B cell (primary cell): ENCODE measurements around the gene IQCB1. TPM values are rescaled to one million over a fixed set of nuclear protein-coding genes. Genes with fewer than 3 reads are reported as not detected.
"Not testable (repeated sequence)": the region's sequence is repeated elsewhere in the genome, so short reads cannot be mapped to it uniquely, and the experiment has no call there.

Experiments used
- ATAC-seq: fragments of 200-7000 bp; cut with Tn5 transposase; one replicate; pipeline ENCODE4 v1.10.0; 2021; ENCODE audit warnings: low read depth, mild to moderate bottlenecking, moderate number of reproducible peaks, moderate library complexity
- CTCF ChIA-PET: fragments of 350-600 bp; sonication (Branson Sonifier 250); formaldehyde crosslinking; loops from one replicate; lab custom pipeline; 2021; ENCODE audit warnings: antibody characterized with exemption, inconsistent platforms; lab: Charles Lee
- POLR2A ChIA-PET: fragments of 350-600 bp; sonication (Branson Sonifier 250); formaldehyde crosslinking; loops from one replicate; lab custom pipeline; 2021; ENCODE audit warnings: antibody characterized with exemption; lab: Charles Lee
- DNase-seq: peaks from one replicate; pipeline ENCODE4 v3.0.0; 2013
- H2AFZ ChIP-seq: 2 replicates; pipeline ENCODE4 v1.6.1; 2012; ENCODE audit warnings: mild to moderate bottlenecking, low read depth, low read length; ENCODE audit not compliant: insufficient read depth, poor library complexity, severe bottlenecking
- H3K27ac ChIP-seq, 2 donors: 1 replicate in 1 of 2; 2 replicates in 1 of 2; pipeline ENCODE4 v1.5.1; 2012 to 2013; ENCODE audit warnings: low read length in 2 of 2, mild to moderate bottlenecking in 2 of 2, moderate library complexity in 1 of 2
- H3K27me3 ChIP-seq, 4 experiments: fragments of 200-600 bp in 1 of 4; sonication (generic) in 1 of 4; replicated peaks in 1 of 4; 1 replicate in 2 of 4; 2 replicates in 2 of 4; pipeline versions ENCODE4 v1.6.1 to v1.7.0; 2013 to 2016; ENCODE audit warnings: low read length in 3 of 4, mild to moderate bottlenecking in 2 of 4, mixed read lengths in 1 of 4, moderate library complexity in 1 of 4; ENCODE audit not compliant: insufficient read depth in 4 of 4, control insufficient read depth in 3 of 4; ENCODE audit errors: control extremely low read depth in 1 of 4
- H3K36me3 ChIP-seq, 2 experiments: replicated peaks in 1 of 2; 1 replicate in 1 of 2; 2 replicates in 1 of 2; pipeline versions ENCODE4 v1.6.1 to v1.7.1; 2013; ENCODE audit warnings: low read length in 1 of 2; ENCODE audit not compliant: insufficient read depth in 2 of 2, control insufficient read depth in 1 of 2; ENCODE audit errors: control extremely low read depth in 1 of 2, extremely low read depth in 1 of 2
- H3K4me1 ChIP-seq, 2 donors: fragments of 200-600 bp in 1 of 2; sonication (generic) in 1 of 2; 1 replicate in 1 of 2; 2 replicates in 1 of 2; pipeline versions ENCODE4 v1.5.1 to v1.6.1; 2013 to 2017; ENCODE audit warnings: low read length in 2 of 2; ENCODE audit not compliant: control insufficient read depth in 2 of 2, insufficient read depth in 2 of 2
- H3K4me2 ChIP-seq: replicated peaks from 2 replicates; pipeline ENCODE3; 2012; ENCODE audit warnings: mild to moderate bottlenecking, low read depth, low read length; ENCODE audit not compliant: poor library complexity, severe bottlenecking
- H3K4me3 ChIP-seq, 5 experiments: fragments of 200-600 bp in 1 of 5; sonication (generic) in 1 of 5; 1 replicate in 3 of 5; 2 replicates in 2 of 5; pipeline versions ENCODE4 v1.5.1 to v1.7.0; 2011 to 2016; ENCODE audit warnings: low read length in 4 of 5, mild to moderate bottlenecking in 4 of 5, low read depth in 2 of 5, control low read depth in 1 of 5, moderate library complexity in 1 of 5; ENCODE audit not compliant: insufficient read depth in 1 of 5; ENCODE audit errors: control extremely low read depth in 1 of 5, extremely low read depth in 1 of 5
- H3K79me2 ChIP-seq: fragments of 200-600 bp; sonication (generic); one replicate; pipeline ENCODE4 v1.6.0; 2016; ENCODE audit warnings: low read length; ENCODE audit not compliant: control insufficient read depth, insufficient read depth
- H3K9ac ChIP-seq: fragments of 200-600 bp; sonication (generic); 2 replicates; pipeline ENCODE4 v1.6.1; 2017; ENCODE audit warnings: mild to moderate bottlenecking, low read length, moderate library complexity
- H3K9me3 ChIP-seq, 3 donors: one replicate each; pipeline versions ENCODE4 v1.6.1 to v1.7.1; 2013; ENCODE audit warnings: low read length in 2 of 3; ENCODE audit not compliant: control insufficient read depth in 2 of 3, insufficient read depth in 1 of 3; ENCODE audit errors: control extremely low read depth in 1 of 3
- H4K20me1 ChIP-seq: 2 replicates; pipeline ENCODE4 v1.6.0; 2012; ENCODE audit warnings: mild to moderate bottlenecking, low read length; ENCODE audit not compliant: insufficient read depth, control insufficient read depth, poor library complexity, severe bottlenecking
- H3K27ac Mint-ChIP-seq: one replicate; pipeline ENCODE4 v1.8.0; 2021; ENCODE audit warnings: mixed read lengths
- H3K27me3 Mint-ChIP-seq: one replicate; pipeline ENCODE4 v1.8.0; 2021; ENCODE audit warnings: mixed read lengths
- H3K4me1 Mint-ChIP-seq: one replicate; pipeline ENCODE4 v1.8.0; 2021; ENCODE audit warnings: mixed read lengths
- H3K4me3 Mint-ChIP-seq: one replicate; pipeline ENCODE4 v1.8.0; 2021; ENCODE audit warnings: mixed read lengths
- H3K9me3 Mint-ChIP-seq: one replicate; pipeline ENCODE4 v1.8.0; 2022; ENCODE audit warnings: mixed read lengths; ENCODE audit not compliant: insufficient read depth
- EZH2 ChIP-seq: IDR thresholded peaks from 2 replicates; pipeline ENCODE4 v1.6.1; 2012; ENCODE audit warnings: borderline replicate concordance, low read depth, mild to moderate bottlenecking, moderate library complexity, low read length; ENCODE audit not compliant: insufficient read depth, poor library complexity, severe bottlenecking
- WGBS: methylation state at CpG from one replicate; pipeline ENCODE4 v1.1.5; 2013; ENCODE audit warnings: missing lambda C conversion rate; ENCODE audit not compliant: insufficient coverage; 5-methylcytosine and 5-hydroxymethylcytosine counted together
- intact Hi-C: fragments of 100-400 bp; cut with micrococcal nuclease; formaldehyde crosslinking; loops from one replicate; pipeline ENCODE4 v1.10.0; 2022
- polyA plus RNA-seq: library from polyadenylated mRNA; depleted of rRNA; stranded (reverse); fragments of >200 nt; gene quantifications from 2 replicates; pipeline ENCODE4 v1.2.3, GENCODE V29; 2012
- total RNA-seq, 2 donors: library from RNA; stranded (reverse); fragments of 120-200 nt in 1 of 2; gene quantifications; 1 replicate in 1 of 2; 2 replicates in 1 of 2; pipeline versions ENCODE4 v1.2.3 to v1.2.4, GENCODE V29; 2013 to 2022
- TF ChIP-seq, protein P1 (sequence below): fragments of 200-600 bp; IDR thresholded peaks from one replicate; pipeline ENCODE4 v1.8.0; 2022; ENCODE audit warnings: antibody characterized with exemption, mild to moderate bottlenecking

Gene IQCB1
- total and polyA plus RNA-seq, 2 donors (not counting 1 experiment from before 2014, with no cell fraction given), result 32.0 to 54.6 TPM

- Histone ChIP-seq H3K27ac (peak overlapping the region in 1 of 2 donors; percentile 42), H3K79me2 (peaks cover 34% of the 10 kb centered on the region), H3K27me3 (no peaks in the 10 kb centered on the region), H3K4me3 (no peak overlapping the region), H3K4me1 (peaks cover 6 to 28% of the 10 kb centered on the region in 2 donors), H3K4me2 (no peak overlapping the region), H4K20me1 (peaks cover 18% of the 10 kb centered on the region), H2AFZ (no peak overlapping the region), H3K36me3 (peaks cover 3 to 41% of the 10 kb centered on the region in 2 experiments), H3K9ac (no peak overlapping the region), H3K9me3 (peaks cover 0 to 1% (median 0%) of the 10 kb centered on the region in 3 donors)
- ChIA-PET POLR2A (no interaction called here), CTCF (no interaction called here)
- WGBS, result 45% methylated on average over 1 of the region's 2 CpGs
- Mint-ChIP-seq H3K4me1 (peaks cover 38% of the 10 kb centered on the region), H3K9me3 (no peaks in the 10 kb centered on the region), H3K27me3 (no peaks in the 10 kb centered on the region), H3K27ac (peak overlapping the region; percentile 70), H3K4me3 (no peak overlapping the region)
- TF ChIP-seq, protein P1, sequence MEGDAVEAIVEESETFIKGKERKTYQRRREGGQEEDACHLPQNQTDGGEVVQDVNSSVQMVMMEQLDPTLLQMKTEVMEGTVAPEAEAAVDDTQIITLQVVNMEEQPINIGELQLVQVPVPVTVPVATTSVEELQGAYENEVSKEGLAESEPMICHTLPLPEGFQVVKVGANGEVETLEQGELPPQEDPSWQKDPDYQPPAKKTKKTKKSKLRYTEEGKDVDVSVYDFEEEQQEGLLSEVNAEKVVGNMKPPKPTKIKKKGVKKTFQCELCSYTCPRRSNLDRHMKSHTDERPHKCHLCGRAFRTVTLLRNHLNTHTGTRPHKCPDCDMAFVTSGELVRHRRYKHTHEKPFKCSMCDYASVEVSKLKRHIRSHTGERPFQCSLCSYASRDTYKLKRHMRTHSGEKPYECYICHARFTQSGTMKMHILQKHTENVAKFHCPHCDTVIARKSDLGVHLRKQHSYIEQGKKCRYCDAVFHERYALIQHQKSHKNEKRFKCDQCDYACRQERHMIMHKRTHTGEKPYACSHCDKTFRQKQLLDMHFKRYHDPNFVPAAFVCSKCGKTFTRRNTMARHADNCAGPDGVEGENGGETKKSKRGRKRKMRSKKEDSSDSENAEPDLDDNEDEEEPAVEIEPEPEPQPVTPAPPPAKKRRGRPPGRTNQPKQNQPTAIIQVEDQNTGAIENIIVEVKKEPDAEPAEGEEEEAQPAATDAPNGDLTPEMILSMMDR, result no peak
- TF ChIP-seq EZH2, result no peak
- intact Hi-C loops, result loop anchor here (5.0 kb wide), 1 partner anchor 133 kb away; no protein-coding TSS in a partner anchor
- peak; percentile 14 for ATAC-seq
- peak; percentile 6 for DNase-seq
Observed at GRCh38 chr3:121869736-121870135, 34.9 kb upstream of the IQCB1 start.

DNA sequence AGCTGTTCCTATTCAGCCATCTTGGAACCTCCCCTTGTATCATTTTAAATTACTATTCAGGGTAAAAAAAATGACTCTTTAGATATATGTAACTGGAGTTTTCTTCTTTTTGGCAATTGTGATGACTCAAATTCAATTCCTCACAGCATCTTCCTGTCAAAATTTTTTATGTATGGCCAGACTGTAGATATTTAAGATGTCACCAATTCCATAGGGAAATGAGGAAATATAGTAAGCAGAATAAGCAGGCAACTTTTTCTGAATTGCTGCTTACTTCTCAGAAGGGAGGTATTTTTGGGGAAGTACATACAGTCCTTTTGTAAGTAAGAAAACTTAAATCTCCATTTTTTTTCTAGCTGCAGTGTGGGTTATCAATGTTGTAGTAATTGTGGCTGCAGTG is 28.9 kb upstream of the IQCB1 start:
- no peaks in the 10 kb centered on the region for H3K9me3 Mint-ChIP-seq
- H3K9me3 ChIP-seq, result peaks cover 0 to 8% (median 2%) of the 10 kb centered on the region in 3 donors
- no peak overlapping the region for H3K4me2 ChIP-seq
- ChIA-PET POLR2A (no interaction called here), CTCF (no interaction called here)
- no peak overlapping the region for H3K9ac ChIP-seq
- H3K4me3 ChIP-seq, result no peak overlapping the region
- ATAC-seq, result no peak
- H3K27me3 Mint-ChIP-seq, result no peaks in the 10 kb centered on the region
- intact Hi-C loops, result no loop called here
- H3K27ac Mint-ChIP-seq, result no peak overlapping the region
- DNase-seq, result no peak
- H3K36me3 ChIP-seq, result peaks cover under 1 to 44% of the 10 kb centered on the region in 2 experiments
- peaks cover 21% of the 10 kb centered on the region for H4K20me1 ChIP-seq
- no peak overlapping the region for H2AFZ ChIP-seq
- peaks cover 0 to 2% of the 10 kb centered on the region in 2 donors for H3K4me1 ChIP-seq
- peaks cover 47% of the 10 kb centered on the region for H3K79me2 ChIP-seq
- no peak overlapping the region for H3K4me3 Mint-ChIP-seq
- no peak overlapping the region for H3K27ac ChIP-seq
- no peaks in the 10 kb centered on the region for H3K27me3 ChIP-seq
- TF ChIP-seq, protein P1, result no peak
- H3K4me1 Mint-ChIP-seq, result peaks cover 33% of the 10 kb centered on the region

DNA sequence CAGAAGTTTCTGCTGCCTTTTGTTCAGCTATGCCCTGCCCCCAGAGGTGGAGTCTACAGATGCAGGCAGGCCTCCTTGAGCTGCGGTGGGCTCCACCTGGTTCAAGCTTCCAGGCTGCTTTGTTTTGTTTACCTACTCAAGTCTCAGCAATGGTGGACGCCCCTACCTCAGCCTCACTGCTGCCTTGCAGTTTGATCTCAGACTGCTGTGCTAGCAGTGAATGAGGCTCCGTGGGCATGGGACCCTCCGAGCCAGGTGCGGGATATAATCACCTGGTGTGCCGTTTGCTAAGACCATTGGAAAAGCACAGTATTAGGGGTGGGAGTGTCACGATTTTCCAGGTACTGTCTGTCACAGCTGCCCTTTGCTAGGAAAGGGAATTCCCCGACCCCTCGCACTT is 28.4 kb upstream of the IQCB1 start:
- H2AFZ ChIP-seq, H3K27ac ChIP-seq, H3K9me3 Mint-ChIP-seq, POLR2A ChIA-PET, H3K27me3 ChIP-seq, H3K9ac ChIP-seq, intact Hi-C loops, H3K4me3 ChIP-seq, H3K4me3 Mint-ChIP-seq, H3K4me2 ChIP-seq, H3K27ac Mint-ChIP-seq, ATAC-seq, H3K9me3 ChIP-seq, DNase-seq, H3K27me3 Mint-ChIP-seq, H3K4me1 ChIP-seq: not testable (repeated sequence)
- Histone ChIP-seq H3K36me3 (peaks cover 0 to 42% of the 10 kb centered on the region in 2 experiments), H3K79me2 (peaks cover 48% of the 10 kb centered on the region), H4K20me1 (peaks cover 21% of the 10 kb centered on the region)
- 97% methylated on average over 9 of the region's 9 CpGs for WGBS
- H3K4me1 Mint-ChIP-seq, result peaks cover 33% of the 10 kb centered on the region
- CTCF ChIA-PET, result interaction anchor here (0.5 kb wide), 1 partner anchor 9 kb away, joined by 3 read pairs; no protein-coding TSS in a partner anchor
